DMS153 treated with DMSO at 0.1 percent for 48 hours (cell line): ENCODE results near the gene WDR54.
A peak's percentile ranks its signal among the peaks of the same experiment; 100 is the strongest.
"Not testable (repeated sequence)": the region's sequence is repeated elsewhere in the genome, so short reads cannot be mapped to it uniquely, and the experiment has no call there.

Experiments used
- DNase-seq: peaks from one replicate; lab custom pipeline; 2025; ENCODE audit not compliant: unreplicated experiment; lab: John Stamatoyannopoulos, UW

WDR54 gene

GRCh38 chr2:74427551-74427950, 6.0 kb downstream of the WDR54 start:
- DNase-seq = no peak

- no peak for DNase-seq
Measured at GRCh38 chr2:74428675-74429074, 7.1 kb downstream of the WDR54 start.

- DNase-seq = no peak
Measured at GRCh38 chr2:74429487-74430451, 8.2 kb downstream of the WDR54 start.

DNA sequence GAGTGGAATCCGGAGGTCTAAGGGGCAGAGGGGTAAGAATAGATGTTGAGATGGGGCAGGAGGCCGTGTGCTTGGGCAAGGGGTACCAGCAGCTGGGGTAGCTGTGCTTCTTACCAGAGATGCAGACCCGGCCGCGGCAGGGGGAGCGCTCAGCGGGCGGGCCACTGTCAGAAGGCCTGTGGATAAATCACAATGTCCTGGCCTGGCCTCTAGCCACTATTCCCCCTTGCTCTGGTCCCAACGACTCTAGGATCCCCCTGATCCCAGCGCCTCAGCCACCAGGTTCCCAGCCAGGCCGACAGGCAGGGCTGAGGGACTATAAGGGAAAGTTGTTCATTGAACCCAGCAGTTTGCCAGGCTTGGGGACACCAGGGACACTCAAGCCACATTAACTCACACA, 9.0 kb downstream of the WDR54 start:
- no peak for DNase-seq

- DNase-seq = no peak
Measured at GRCh38 chr2:74436111-74436805, 14.7 kb downstream of the WDR54 start.

- no peak for DNase-seq
Measured at GRCh38 chr2:74436848-74437695, 15.5 kb downstream of the WDR54 start.

- no peak for DNase-seq
Measured at GRCh38 chr2:74438248-74438647, 16.7 kb downstream of the WDR54 start.

DNA sequence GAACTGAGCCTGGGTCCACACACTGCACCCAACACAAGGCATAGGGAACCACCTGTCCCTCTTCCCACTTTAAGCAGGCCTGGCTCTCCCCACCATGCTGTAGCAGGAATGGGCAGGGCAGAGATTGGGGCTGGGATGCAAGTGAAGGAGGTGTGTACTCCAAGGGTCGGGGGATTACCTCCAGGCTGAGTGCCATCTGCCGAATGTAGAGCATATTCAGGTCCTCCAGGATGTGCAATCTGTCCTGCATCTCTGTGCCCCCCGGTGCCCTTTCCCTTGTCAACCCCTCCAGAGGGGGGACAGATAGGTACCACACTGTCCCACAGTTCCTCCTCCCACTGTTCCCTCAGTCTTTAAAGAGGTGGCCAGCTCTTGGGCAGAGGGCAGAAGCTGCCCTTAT, 17.8 kb downstream of the WDR54 start:
- DNase-seq = no peak

- no peak for DNase-seq
Measured at GRCh38 chr2:74439803-74440377, 18.4 kb downstream of the WDR54 start.

DNA sequence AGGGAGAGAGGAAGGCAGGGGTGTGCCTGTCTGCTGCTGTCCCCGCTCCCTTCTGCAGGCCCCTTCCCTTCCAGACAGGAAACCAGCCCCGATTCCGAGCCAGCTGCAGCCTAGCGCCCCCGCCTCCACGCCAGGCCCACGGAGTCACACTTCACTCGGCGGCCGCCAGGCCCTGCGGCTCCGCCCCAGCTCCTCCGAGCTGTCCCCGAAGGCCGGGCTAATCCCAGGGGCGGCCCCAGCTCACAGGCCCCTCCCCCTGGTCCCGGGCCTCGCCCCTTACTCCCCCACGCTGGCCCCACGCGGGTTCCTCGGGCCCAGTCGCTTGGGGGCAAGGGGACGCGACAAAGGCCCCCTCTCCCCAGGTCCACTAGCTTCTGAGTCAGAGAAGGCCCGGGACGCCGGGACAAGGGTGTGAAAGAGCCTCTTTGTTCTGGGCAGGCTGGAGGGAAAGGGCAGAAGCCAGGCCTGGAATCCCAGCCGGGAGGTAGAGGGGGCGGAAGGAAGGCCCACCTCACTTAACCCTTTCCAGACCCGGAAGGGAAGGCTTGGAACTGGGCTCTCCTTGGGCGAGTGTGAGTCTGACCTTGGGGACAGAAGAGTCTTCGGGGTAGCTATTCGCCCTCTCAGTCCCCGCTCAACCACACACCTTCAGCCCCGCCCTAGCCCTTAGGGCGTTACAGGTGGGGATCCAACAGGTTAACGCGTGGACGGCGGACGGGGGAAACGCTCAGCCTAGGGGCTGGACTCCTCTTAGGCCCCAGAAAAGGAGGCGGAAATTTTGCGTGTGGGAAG, 19.0 kb downstream of the WDR54 start:
- DNase-seq = peak; percentile 77

GRCh38 chr2:74441170-74441689, 19.7 kb downstream of the WDR54 start:
- DNase-seq = no peak

- DNase-seq = peak; percentile 33
Measured at GRCh38 chr2:74441690-74442482, 20.4 kb downstream of the WDR54 start, which contains the start of gene RTKN. TSS of gene RTKN (minus strand) at chr2:74441937. CDS start at chr2:74441816, 121 bp downstream.

GRCh38 chr2:74442483-74443297, 21.2 kb downstream of the WDR54 start:
- DNase-seq = not testable (repeated sequence)

GRCh38 chr2:74444498-74445318, 23.2 kb downstream of the WDR54 start:
- no peak for DNase-seq

DNA sequence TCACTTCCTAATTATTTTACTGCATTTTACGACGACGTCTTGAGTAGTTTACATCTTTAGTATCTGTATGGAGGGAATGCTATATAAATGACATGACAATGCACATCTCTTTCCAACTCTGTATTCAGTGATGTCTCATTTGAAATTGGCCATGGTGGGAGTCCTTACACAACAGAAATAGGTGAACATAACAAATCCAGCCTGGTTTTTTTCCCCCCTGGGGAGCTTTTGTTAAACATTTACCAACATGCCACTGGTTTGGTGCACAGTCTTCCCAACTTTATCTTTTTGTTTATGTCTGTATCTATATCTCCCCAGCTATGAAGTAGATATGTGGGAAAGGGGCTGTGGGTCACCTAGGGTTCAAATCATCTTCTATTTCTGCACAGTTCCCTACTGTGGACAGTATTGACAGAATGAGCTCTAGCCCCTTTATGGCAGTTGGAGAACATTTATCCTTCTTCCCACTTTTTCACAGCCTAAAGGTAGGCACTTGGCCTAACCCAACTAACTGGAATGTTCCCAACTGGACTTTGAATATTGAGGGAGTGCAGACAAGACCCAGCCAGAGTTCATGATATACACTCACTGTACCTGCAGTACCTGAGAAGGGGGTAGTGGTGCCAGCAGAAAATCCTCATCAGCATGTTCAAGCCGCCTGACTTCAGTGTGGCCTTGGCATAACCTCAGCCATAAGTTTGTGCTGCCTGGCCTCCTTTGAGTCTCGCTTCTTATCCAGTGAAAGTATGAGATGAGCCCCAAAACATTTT, 25.9 kb downstream of the WDR54 start:
- DNase-seq = no peak

DNA sequence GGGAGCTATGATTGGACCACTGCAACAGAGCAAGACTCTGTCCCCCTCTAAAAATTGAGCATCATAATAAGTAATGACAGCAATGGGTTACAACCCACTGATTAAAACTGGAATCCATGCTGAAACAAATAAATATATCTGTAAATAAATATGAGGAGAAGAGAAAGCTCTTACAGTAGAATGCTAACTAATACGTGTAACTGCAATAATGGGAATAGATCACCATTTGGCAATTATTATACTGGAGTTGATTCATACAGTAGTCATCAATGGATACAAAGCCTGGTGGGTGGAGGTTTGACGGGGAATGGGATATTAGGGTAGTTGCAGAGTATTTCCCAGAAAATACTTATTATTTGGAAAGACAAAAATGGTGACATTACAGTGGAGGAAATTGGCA, 27.2 kb downstream of the WDR54 start:
- no peak for DNase-seq
